Measurements from ENCODE around the gene MAFF.

Gene MAFF

GRCh38 chr22:38250643-38251340 lies 49.0 kb downstream of the MAFF start:
- no peak for DNase-seq

GRCh38 chr22:38251341-38251692 lies 49.5 kb downstream of the MAFF start:
- DNase-seq, result no peak

- DNase-seq, result no peak
Measured at GRCh38 chr22:38255697-38256096, 53.9 kb downstream of the MAFF start.

GRCh38 chr22:38257181-38257580 lies 55.4 kb downstream of the MAFF start:
- DNase-seq, result peak; percentile 66

- DNase-seq, result no peak
Measured at GRCh38 chr22:38257650-38258250, 56.0 kb downstream of the MAFF start.

GRCh38 chr22:38258895-38259294 lies 57.1 kb downstream of the MAFF start:
- DNase-seq, result no peak

- DNase-seq, result no peak
Measured at GRCh38 chr22:38259370-38259769, 57.6 kb downstream of the MAFF start.

GRCh38 chr22:38260761-38261681 lies 59.2 kb downstream of the MAFF start:
- peak; percentile 61 for DNase-seq

- DNase-seq, result no peak
Measured at GRCh38 chr22:38262051-38262795, 60.4 kb downstream of the MAFF start.

GRCh38 chr22:38264322-38264843 lies 62.6 kb downstream of the MAFF start:
- no peak for DNase-seq
